Panc1 (cell line): Measurements from ENCODE around the gene EPHA7.

Source experiments
- POLR2AphosphoS5 ChIP-seq: IDR thresholded peaks from 2 replicates; pipeline ENCODE4 v1.6.1; 2012; ENCODE audit warnings: mild to moderate bottlenecking, low read depth, low read length, moderate library complexity
- TCF7L2 ChIP-seq: IDR thresholded peaks from 2 replicates; pipeline ENCODE4 v1.6.1; 2011; ENCODE audit warnings: mild to moderate bottlenecking, low read depth, low read length, inconsistent platforms
- TF ChIP-seq, protein P1 (sequence below): fragments of 450-650 bp; IDR thresholded peaks from 2 replicates; pipeline ENCODE4 v1.5.1; 2017; ENCODE audit warnings: mild to moderate bottlenecking

DNA sequence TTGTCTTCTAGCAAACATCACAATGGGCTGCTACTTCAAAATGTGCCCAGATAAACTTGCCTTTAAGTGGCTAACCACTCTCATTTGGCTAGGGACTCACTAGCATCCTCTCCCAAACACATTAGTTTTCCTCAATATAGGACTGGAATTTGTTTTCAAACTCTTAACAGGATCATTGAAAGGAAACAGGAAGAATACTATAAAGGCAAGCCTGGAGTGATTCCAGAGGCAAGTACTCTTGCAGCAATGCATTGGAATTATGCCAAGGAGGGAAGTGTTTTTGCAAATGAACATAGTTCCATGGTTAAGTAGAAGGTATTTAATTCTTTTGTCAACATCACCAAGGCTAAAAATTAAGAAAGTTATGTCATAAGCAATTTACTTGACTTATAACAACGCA lies 12.2 kb downstream of the EPHA7 start:
- TF ChIP-seq, protein P1, sequence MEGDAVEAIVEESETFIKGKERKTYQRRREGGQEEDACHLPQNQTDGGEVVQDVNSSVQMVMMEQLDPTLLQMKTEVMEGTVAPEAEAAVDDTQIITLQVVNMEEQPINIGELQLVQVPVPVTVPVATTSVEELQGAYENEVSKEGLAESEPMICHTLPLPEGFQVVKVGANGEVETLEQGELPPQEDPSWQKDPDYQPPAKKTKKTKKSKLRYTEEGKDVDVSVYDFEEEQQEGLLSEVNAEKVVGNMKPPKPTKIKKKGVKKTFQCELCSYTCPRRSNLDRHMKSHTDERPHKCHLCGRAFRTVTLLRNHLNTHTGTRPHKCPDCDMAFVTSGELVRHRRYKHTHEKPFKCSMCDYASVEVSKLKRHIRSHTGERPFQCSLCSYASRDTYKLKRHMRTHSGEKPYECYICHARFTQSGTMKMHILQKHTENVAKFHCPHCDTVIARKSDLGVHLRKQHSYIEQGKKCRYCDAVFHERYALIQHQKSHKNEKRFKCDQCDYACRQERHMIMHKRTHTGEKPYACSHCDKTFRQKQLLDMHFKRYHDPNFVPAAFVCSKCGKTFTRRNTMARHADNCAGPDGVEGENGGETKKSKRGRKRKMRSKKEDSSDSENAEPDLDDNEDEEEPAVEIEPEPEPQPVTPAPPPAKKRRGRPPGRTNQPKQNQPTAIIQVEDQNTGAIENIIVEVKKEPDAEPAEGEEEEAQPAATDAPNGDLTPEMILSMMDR: no peak
- TF ChIP-seq POLR2AphosphoS5 (no peak), TCF7L2 (no peak)
